ENCODE measurements around the gene MBNL1.
"Not testable (repeated sequence)": the region's sequence is repeated elsewhere in the genome, so short reads cannot be mapped to it uniquely, and the experiment has no call there.

Gene MBNL1

DNA sequence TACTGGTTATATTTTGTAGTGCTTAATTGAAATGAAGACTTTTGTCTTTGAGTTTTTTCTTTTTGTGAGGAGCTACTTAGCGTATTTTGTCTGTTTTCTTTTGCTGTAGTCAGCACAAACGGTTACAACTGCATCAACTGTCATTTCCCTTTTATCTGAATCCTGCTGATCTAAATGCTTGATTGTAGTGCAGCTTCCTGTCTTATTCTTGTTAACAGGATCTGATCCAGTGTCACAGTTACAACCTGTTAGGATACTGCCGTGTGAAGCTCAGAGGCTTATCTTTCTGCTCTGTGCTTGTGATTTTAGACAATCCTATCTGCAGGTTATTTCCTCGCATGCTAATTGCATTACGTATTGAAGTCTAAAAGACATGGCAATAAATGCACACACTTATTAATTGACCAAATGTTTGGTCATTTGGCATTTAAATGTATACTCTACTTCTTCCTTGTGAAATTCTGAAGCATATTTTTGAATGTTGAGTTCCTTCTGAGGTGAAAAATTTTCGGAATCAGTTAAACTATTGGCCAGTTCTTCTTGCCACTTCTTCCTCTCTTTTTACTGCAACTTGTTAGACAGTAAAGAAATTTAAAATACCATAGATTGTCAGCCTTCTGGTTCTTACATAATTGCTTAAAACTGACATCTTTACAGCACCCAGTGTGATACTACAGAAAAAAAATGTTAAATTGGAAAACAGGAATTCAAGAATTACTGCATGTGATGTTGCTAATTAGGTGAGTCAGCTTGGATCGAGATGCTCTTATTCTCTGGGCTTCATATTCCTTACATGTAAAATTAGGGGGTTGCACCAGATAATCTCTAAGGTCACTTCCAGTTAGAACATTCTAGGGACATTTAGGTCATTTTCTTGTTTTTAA is 168.2 kb downstream of the MBNL1 start:
- H3K4me3 ChIP-seq (ENCODE audit: low read depth, low read length), result no peak overlapping the region

DNA sequence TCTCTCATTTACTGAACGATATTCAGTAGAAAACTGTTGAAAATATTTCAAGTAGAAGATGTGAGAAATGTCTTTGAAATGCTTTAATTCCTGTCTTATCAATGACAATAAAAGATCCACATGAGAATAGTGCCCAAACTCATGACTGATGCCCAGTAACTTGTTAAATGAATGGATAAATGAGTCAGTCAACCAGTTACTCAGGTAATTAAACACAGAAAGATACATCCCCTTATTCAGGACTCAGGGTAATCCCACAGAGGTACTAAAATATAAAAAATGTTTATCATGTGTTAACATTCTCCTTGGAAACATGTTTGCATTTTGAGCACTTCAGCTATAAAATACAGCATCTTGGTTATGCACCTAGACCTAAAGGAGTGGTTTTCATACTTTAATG is 169.5 kb downstream of the MBNL1 start:
- H3K4me3 ChIP-seq (ENCODE audit: low read depth, low read length), result no peak overlapping the region

DNA sequence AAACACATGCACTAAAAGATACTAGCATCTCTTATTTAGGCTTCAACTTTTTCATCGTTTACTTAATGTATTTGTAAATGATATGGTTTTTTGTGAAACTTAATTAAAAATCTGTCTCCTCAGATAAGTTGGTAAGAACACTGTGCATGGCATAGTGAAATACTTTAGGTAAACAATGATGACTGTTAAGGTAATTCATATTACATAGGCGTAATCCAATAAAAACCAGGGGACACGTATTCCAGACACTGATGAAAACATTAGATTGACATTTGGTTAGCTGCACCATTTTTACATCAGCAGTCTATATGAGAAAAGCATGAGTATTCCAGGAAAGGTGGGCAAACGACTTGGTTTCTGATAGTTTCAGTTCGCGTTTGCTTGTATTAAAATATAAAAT is 170.0 kb downstream of the MBNL1 start:
- H3K4me3 ChIP-seq (ENCODE audit: low read depth, low read length), result no peak overlapping the region

DNA sequence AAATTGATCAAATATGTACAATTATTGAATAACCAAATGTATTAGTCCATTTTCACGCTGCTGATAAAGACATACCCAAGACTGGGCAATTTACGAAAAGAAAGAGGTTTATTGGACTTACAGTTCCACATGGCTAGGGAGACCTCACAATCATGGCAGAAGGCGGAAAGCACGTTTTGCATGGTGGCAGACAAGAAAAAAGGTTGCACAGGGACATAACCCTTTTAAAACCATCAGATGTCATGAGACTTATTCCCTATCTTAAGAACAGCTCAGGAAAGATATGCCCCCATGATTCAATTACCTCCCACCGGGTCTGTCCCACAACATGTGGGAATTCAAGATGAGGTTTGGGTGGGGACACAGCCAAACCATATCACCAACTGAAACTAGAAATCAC is 171.5 kb downstream of the MBNL1 start:
- not testable (repeated sequence) for H3K4me3 ChIP-seq (ENCODE audit: low read depth, low read length)

DNA sequence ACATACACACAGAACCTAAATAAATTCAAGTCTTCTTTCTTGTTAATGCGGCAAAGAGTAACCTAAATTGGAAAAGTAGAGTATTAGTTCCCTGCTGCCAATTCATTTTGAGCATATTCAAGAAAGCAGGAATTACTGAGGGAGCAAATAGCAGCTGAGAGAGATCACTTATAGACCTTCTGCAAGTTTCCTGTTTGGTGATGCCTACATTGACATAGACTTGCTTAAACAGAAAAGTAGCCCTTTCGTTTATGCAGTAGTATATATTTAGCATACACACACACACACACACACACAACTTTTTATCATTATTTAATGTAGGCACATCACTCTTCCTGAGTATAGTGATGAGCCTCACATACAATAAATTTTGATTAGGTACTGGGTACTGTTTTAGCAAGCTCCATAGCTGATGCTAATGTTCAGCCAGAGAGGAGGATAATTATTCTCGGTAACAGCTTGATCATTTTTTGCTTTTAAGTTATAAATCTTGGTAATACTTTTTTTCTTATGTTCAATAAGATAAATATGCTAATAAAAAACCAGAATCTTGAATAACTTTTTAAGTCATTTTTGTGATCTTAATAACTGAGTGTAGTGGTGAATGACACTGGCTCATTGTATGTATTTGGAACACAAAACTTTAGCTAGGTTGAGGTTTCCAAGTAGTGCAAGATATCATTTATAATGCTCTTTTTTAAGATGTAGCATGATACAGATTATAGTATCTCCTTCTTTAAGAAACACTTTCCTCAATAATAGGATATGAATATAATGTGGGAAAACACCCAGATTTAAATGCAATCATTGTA is 174.7 kb downstream of the MBNL1 start:
- no peak overlapping the region for H3K4me3 ChIP-seq (ENCODE audit: low read depth, low read length)

DNA sequence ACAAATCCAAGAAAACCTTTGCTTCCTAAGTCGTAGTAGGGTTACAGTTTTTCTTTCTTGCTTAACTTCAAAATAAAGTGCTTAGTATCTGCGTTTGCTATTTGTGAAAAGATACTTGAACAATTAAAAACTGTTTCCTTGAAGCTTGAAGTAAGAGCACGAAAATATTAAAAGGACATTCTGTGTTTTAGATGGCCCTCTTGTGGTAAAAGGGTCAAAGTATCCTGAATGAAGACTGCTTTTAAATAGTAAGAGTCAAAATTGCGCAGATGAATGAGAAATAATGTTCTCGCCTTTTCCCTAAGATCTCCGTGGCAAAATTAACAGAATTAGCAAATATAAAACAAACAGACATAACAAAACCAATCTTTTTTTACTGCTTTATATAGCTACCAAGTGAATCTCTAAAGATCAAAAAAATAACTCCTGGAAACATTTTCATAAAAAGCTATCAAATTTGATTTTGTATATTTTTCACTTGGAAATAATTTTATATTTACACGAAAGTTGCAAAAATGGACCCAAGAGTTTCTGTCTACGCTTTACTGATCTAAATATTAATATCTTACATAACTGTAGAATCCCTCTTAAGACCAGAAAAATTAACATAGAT is 175.4 kb downstream of the MBNL1 start:
- no peak overlapping the region for H3K4me3 ChIP-seq (ENCODE audit: low read depth, low read length)

DNA sequence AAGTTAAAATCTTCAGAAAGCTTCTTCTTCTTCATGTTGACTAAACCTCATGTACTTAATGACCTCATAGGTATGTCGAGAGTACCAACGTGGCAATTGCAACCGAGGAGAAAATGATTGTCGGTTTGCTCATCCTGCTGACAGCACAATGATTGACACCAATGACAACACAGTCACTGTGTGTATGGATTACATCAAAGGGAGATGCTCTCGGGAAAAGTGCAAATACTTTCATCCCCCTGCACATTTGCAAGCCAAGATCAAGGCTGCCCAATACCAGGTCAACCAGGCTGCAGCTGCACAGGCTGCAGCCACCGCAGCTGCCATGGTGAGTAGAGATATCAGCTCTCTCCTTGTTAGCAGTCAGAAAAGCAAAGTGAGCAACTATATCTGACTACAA is 176.5 kb downstream of the MBNL1 start:
- no peak overlapping the region for H3K4me3 ChIP-seq (ENCODE audit: low read depth, low read length)

DNA sequence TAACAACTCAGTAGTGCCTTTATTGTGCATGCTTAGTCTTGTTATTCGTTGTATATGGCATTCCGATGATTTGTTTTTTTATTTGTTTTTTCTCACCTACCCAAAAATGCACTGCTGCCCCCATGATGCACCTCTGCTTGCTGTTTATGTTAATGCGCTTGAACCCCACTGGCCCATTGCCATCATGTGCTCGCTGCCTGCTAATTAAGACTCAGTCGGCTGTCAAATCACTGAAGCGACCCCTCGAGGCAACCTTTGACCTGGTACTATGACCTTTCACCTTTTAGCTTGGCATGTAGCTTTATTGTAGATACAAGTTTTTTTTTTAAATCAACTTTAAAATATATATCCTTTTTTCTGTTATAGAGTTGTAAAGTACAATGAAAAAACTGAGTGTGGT is 177.8 kb downstream of the MBNL1 start:
- no peak overlapping the region for H3K4me3 ChIP-seq (ENCODE audit: low read depth, low read length)

DNA sequence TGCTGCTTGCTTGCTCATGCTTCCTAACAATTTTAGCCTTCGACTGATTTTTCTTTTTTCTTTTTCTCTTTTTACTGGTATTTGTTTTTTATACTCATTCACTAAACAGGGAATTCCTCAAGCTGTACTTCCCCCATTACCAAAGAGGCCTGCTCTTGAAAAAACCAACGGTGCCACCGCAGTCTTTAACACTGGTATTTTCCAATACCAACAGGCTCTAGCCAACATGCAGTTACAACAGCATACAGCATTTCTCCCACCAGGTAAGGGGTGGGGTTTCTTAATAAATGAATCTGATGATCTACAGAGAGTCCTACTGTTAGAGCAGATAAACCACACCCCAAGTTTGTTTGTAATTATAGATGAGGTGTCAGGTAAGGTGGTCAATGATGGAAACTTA is 178.8 kb downstream of the MBNL1 start:
- no peak overlapping the region for H3K4me3 ChIP-seq (ENCODE audit: low read depth, low read length)

DNA sequence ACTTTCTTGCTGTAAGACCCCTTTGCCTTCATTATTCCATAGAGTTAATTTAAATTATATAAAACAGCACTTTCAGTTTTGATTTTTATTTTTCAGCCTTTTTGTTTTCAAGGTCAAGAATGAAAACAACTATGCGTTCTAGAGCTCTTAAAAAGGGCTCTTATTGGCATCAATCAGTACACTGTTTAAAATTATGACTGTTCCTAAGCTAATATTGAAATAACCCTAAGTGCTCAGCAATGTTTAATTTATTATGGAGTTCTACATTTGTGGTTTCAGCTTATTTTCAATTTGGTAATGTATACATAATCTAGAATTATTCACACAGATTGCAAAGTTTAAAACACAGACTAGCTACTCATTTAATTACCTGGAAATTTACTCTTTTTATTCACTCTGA is 179.4 kb downstream of the MBNL1 start:
- H3K4me3 ChIP-seq (ENCODE audit: low read depth, low read length), result no peak overlapping the region

DNA sequence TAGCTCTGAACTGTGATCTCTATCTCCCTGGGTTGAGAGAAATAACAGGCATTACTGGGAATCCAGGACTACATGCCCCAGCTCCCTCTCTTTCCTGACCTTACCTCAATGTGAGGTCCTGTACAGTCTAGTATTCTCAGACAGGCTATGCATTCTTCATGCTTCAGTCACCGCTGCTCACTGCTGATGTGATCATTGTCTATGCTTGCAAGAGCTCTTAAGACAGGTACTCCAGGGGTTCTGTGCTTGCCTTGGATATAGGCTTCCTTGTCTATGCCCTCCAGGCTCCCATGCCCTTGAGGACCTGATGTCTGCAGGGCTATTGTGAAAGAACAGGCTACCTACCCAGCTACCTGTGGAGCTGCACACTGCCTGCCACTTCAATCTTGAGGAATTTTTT is 183.6 kb downstream of the MBNL1 start:
- H3K4me3 ChIP-seq (ENCODE audit: low read depth, low read length), result no peak overlapping the region

DNA sequence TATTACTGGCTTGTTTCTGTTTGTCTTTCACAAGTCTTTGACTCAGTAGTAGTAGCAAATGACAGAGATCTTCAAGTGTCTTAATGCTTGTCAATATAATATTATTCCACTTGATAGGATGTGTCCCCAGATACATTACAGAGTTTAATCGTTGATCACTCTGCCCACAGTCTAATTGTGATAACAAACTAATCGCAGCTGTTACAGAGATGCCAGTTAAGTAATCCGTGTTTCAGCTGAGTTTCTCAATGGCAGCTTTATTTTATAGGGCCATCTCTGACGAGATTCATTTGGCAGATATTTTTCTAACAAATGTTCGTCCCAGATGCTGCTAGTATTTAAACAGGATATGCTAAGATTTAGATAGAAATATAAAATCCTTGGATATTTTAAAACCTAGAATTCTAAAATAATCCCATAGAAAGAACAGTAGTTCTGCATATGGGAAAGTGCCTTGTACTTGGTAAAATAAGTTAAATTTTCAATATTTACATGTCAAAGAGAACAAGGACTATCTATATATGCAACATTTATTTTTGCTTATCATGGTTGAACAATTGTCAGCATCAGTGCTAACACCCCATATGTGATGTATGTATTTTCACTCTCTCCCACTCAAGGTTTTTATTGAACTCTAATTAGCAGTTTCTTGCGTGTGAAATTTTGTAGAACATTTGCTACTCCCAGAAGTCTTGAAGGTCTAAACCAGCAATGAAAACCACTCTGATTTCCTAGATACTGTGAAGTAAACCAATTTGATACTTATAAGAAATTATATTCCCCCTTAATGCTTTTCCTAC is 185.5 kb downstream of the MBNL1 start:
- H3K4me3 ChIP-seq (ENCODE audit: low read depth, low read length), result no peak overlapping the region

DNA sequence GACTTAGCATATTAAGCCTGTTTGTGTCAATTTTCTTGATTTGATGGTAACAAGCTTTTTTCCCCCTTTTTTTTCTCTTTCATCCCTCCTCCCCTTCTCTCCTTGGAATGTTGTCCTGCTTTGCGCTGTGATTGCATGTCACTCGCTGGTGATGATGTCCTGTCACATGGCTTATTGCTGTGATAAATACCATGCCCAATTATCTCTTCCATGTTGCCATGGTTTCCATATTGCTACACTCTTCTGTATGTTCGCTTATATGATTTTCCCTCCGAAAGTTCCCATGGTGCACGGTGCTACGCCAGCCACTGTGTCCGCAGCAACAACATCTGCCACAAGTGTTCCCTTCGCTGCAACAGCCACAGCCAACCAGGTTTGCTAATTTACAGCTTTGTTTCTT is 187.3 kb downstream of the MBNL1 start:
- H3K4me3 ChIP-seq (ENCODE audit: low read depth, low read length), result no peak overlapping the region

DNA sequence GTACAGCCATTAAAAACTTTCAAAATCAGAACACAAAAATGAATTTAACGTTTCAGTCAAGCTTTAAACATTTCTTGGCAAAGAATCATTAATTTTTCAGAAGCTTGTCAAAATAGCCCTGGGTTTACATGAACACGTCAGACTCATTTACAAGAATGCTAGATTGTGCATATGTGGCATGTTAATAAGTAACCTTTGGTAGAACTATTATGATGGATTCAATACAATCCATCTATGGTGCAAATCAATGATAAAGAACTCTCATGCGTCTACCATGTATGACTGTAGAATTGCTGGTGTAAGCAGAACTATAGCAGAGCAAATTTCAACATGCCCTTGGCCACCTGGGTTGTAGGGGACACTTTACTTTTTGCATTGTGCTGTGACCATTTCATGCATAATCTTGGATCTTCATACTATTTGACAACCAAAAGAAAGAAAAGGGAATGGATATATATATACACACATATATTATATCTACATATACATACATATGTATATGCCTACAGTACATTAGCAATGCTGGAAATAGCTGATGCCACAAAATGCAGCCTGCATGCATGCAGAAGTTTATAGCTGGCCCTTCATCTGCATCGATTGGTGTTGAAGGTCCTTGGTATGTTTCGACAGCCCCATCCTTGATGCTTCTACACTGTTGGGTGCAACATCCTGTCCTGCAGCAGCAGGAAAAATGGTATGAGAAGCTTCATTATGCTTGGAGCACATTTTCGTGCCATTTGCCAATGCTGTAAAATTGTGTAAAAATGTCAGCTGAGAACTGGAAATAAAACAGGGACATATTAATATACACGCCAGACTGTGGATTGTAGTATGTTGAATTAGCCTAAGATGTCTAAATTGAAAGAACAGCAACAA is 189.0 kb downstream of the MBNL1 start:
- H3K4me3 ChIP-seq (ENCODE audit: low read depth, low read length), result no peak overlapping the region

DNA sequence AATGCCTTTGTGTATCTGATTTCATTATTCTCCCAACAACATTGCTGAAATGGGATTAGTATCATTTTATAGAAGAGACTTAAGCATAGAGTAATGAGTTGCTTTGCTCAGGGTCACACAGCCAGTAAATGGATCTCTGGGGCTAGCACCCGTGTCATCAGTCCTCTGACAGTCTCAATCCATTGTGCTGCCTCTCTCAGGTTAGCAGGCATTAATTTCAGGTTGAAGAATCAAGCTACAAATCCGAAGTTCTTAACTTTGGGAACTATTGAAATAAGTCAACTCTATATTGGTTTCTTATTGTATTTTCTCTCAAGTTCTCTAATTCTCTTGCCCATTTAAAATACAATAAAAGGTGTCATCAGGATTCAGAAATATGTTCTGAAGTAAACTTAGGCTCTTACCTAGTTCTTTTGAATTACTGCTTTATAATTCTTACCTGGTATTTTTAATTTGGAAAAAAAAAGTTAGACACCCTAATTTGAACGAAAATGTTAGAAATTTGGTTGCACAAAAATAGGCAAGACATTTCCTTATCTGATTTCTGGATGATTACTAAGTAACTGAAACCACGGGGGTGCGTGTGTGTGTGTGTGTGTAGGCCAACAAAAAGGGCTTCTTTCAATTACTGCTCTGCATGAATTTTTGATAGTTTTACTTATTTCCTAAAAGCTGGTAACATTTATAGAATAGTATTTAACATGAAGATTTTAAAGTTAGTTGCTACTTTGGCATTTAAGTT is 189.8 kb downstream of the MBNL1 start:
- no peak overlapping the region for H3K4me3 ChIP-seq (ENCODE audit: low read depth, low read length)

DNA sequence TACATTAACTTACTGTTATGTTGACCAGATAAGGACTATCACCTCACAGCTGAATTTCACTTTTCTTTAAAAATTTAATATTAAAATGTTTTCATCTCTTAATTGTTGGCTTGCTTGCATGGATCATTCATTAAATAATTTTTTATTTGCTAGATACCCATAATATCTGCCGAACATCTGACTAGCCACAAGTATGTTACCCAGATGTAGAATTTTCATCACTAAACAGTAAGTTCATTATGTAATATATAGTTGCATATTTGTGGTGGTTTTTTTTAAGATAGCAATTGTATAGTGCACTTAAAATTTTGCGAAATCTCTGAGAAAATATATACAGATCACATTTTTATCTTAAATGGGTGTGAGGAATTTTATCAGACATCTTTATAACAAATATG is 190.4 kb downstream of the MBNL1 start:
- H3K4me3 ChIP-seq (ENCODE audit: low read depth, low read length), result no peak overlapping the region

DNA sequence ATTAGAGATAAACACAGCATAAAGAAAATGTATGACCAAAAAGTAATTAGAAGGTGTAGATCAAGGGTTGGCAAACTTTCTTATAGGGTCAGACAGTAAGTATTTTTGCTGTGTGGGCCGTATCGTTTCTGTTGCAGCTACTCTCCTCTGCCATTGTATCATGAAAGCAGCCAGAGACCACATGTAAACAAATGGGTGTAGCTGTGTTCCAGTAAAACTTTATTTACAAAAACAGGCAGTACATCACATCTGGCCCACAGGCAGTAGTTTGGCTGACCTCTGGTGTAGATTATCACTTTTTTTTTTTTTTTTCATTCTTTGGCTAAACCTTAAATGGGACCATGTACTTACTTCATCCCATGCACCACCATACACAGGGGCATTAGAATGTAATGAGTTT is 190.8 kb downstream of the MBNL1 start:
- H3K4me3 ChIP-seq (ENCODE audit: low read depth, low read length), result no peak overlapping the region

DNA sequence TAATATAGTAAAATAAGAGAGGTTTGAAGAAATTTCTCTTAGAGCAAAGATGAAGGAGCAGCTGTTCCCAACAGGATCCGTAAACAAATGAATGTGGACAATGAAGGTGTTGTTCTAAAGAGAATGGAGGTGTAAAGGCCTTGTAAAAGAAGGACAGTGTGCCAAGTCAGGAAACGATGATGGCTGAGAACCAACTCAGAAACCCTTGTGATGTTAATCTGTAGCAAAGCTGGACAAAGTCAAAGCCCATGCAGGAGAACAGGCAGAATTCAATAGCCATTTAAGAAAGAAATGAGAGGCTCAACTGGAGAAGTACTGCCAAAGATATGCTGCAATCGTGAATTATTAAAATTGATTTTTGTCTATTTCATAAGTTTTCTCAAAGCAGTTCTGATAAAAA is 192.2 kb downstream of the MBNL1 start:
- no peak overlapping the region for H3K4me3 ChIP-seq (ENCODE audit: low read depth, low read length)

DNA sequence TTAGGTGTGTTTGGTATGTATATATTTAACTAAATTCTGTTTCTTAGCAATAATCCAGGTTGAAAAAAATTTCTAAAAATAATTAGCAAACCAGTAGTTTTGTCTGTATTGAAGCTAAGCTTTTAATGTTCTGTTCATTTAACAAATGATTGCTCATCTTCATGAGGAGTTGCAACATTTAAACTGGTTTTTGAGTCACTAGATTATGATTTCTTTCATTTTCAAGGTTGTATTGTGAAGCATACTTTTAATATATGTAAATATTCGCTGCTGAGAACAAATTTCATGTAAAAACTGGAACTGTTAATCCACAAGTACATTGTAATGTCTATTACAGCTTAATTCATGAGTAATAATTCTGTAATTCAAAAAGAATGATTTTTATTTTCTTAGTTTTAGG is 192.7 kb downstream of the MBNL1 start:
- no peak overlapping the region for H3K4me3 ChIP-seq (ENCODE audit: low read depth, low read length)

Data from iPS-11a (cell line).